Measurements from ENCODE around the gene EZH1. TPM values are rescaled to one million over a fixed set of nuclear protein-coding genes. Genes with fewer than 3 reads are reported as not detected.

EZH1 gene
- total RNA-seq, 4 donors from 2014 or later = 32.7 to 71.9 (median 43.9) TPM

GRCh38 chr17:42751628-42752027, 6.8 kb upstream of the EZH1 start:
- TF ChIP-seq POLR2A (IDR thresholded peaks at IDR 0.05) (no peak), CTCF (IDR thresholded peaks at IDR 0.05) (no peak)
- DNase-seq (ENCODE audit: low spot score in 2 of 2) = no peak
- 70 to 75% methylated on average over 7 of the region's 7 CpGs for WGBS, 2 donors
- H3K4me3 ChIP-seq (ENCODE audit: low read depth, poor library complexity, severe bottlenecking) = no peak overlapping the region
- intact Hi-C loops (cut with DNase I; ENCODE audit: low total_unique reads) = no loop called here

GRCh38 chr17:42750739-42751344, 6.0 kb upstream of the EZH1 start:
- H3K4me3 ChIP-seq (ENCODE audit: low read depth, poor library complexity, severe bottlenecking) = no peak overlapping the region
- TF ChIP-seq POLR2A (IDR thresholded peaks at IDR 0.05) (no peak), CTCF (IDR thresholded peaks at IDR 0.05) (no peak)
- 30 to 37% methylated on average over 3 of the region's 3 CpGs for WGBS, 2 donors
- intact Hi-C loops (cut with DNase I; ENCODE audit: low total_unique reads) = no loop called here
- DNase-seq (ENCODE audit: low spot score in 2 of 2) = no peak

- 63 to 69% methylated on average over 11 of the region's 11 CpGs for WGBS, 2 donors
- H3K4me3 ChIP-seq (ENCODE audit: low read depth, poor library complexity, severe bottlenecking) = no peak overlapping the region
- intact Hi-C loops (cut with DNase I; ENCODE audit: low total_unique reads) = no loop called here
- no peak for DNase-seq (ENCODE audit: low spot score in 2 of 2)
- no peak for TF ChIP-seq POLR2A (IDR thresholded peaks at IDR 0.05)
Measured at GRCh38 chr17:42748908-42749798, 4.3 kb upstream of the EZH1 start.

- intact Hi-C loops (cut with DNase I; ENCODE audit: low total_unique reads) = no loop called here
- TF ChIP-seq POLR2A (IDR thresholded peaks at IDR 0.05) (no peak), CTCF (IDR thresholded peaks at IDR 0.05) (no peak)
- no peak overlapping the region for H3K4me3 ChIP-seq (ENCODE audit: low read depth, poor library complexity, severe bottlenecking)
- 54 to 61% methylated on average over 7 of the region's 7 CpGs for WGBS, 2 donors
- peak in 1 of 2 donors; percentile 55 for DNase-seq (ENCODE audit: low spot score in 2 of 2)
Measured at GRCh38 chr17:42748202-42748907, 3.5 kb upstream of the EZH1 start.

GRCh38 chr17:42744283-42744805, 496 bp downstream of the EZH1 start:
- DNase-seq (ENCODE audit: low spot score in 2 of 2) = peak; percentile 68 to 95
- WGBS, 2 donors = 0 to 1% methylated on average over 32 of the region's 32 CpGs
- TF ChIP-seq CTCF (IDR thresholded peaks at IDR 0.05) = no peak
- TF ChIP-seq POLR2A (IDR thresholded peaks at IDR 0.05) = no peak
- intact Hi-C loops (cut with DNase I; ENCODE audit: low total_unique reads) = no loop called here
- peak overlapping the region; percentile 60 for H3K4me3 ChIP-seq (ENCODE audit: low read depth, poor library complexity, severe bottlenecking)
